Stimulated activated naive CD4-positive, alpha-beta T cell (primary cell): ENCODE data around the gene RHOF.

Source experiments
- DNase-seq, 6 experiments: peaks; one replicate each; lab custom pipeline; 2025; lab: John Stamatoyannopoulos, UW

Gene RHOF

GRCh38 chr12:121804417-121805111 is 11.1 kb upstream of the RHOF start:
- peak; percentile 44 to 69 (median 57) for DNase-seq

GRCh38 chr12:121803861-121804416 is 10.5 kb upstream of the RHOF start, which contains the start of gene SETD1B:
SETD1B (plus strand) TSS chr12:121804009; CDS start chr12:121804738, 729 bp downstream.
- peak; percentile 37 to 62 (median 48) for DNase-seq

GRCh38 chr12:121802843-121803698 is 9.6 kb upstream of the RHOF start:
- DNase-seq: peak; percentile 85 to 99 (median 88)

- DNase-seq: no peak
Measured at GRCh38 chr12:121802485-121802842, 9.0 kb upstream of the RHOF start.

- DNase-seq: peak; percentile 51 to 92 (median 76)
Measured at GRCh38 chr12:121801595-121802484, 8.4 kb upstream of the RHOF start.

- peak; percentile 40 to 71 (median 58) for DNase-seq
Measured at GRCh38 chr12:121800694-121801594, 7.5 kb upstream of the RHOF start.

GRCh38 chr12:121799842-121800693 is 6.6 kb upstream of the RHOF start:
- DNase-seq: peak in 5 of 6 experiments; percentile 43 to 79 (median 61)

GRCh38 chr12:121799156-121799841 is 5.8 kb upstream of the RHOF start:
- DNase-seq: peak; percentile 53 to 79 (median 58)

GRCh38 chr12:121798787-121799155 is 5.3 kb upstream of the RHOF start:
- peak in 1 of 6 experiments; percentile 29 for DNase-seq

GRCh38 chr12:121797937-121798786 is 4.7 kb upstream of the RHOF start:
- peak in 2 of 6 experiments; percentile 22 to 59 for DNase-seq

GRCh38 chr12:121796855-121797751 is 3.6 kb upstream of the RHOF start:
- no peak for DNase-seq

- DNase-seq: peak; percentile 73 to 91 (median 82)
Measured at GRCh38 chr12:121795034-121795968, 1.8 kb upstream of the RHOF start.

- peak in 3 of 6 experiments; percentile 72 to 96 (median 87) for DNase-seq
Measured at GRCh38 chr12:121794534-121795033, 1.1 kb upstream of the RHOF start.

- peak; percentile 87 to 96 (median 92) for DNase-seq
Measured at GRCh38 chr12:121793838-121794533, 498 bp upstream of the RHOF start.
